NB4 (cell line): ENCODE measurements around the gene ZNF774.

Experiments
- DNase-seq: peaks from one replicate; pipeline ENCODE4 v3.0.0; 2010; ENCODE audit warnings: low read depth
- H3K4me3 ChIP-seq: one replicate; pipeline ENCODE4 v1.5.1; 2011; ENCODE audit warnings: mild to moderate bottlenecking, low read depth, low read length, moderate library complexity
- CTCF ChIP-seq: IDR thresholded peaks from one replicate; pipeline ENCODE4 v1.5.1; 2012; ENCODE audit warnings: low read depth, low read length
- MYC ChIP-seq: IDR thresholded peaks from 2 replicates; pipeline ENCODE4 v1.6.1; 2011; ENCODE audit warnings: low read depth, low read length
- POLR2A ChIP-seq: IDR thresholded peaks from 2 replicates; pipeline ENCODE4 v1.6.1; 2011; ENCODE audit warnings: mild to moderate bottlenecking; ENCODE audit not compliant: insufficient read length; ENCODE audit errors: extremely low read depth
- TF ChIP-seq, protein P1 (sequence below): IDR thresholded peaks from 2 replicates; pipeline ENCODE4 v1.6.1; 2011; ENCODE audit warnings: low read depth, low read length

ZNF774 gene

GRCh38 chr15:90396321-90396720 is 44.2 kb downstream of the ZNF774 start:
- DNase-seq: no peak
- no peak overlapping the region for H3K4me3 ChIP-seq
- TF ChIP-seq MYC: no peak
- TF ChIP-seq, protein P1, sequence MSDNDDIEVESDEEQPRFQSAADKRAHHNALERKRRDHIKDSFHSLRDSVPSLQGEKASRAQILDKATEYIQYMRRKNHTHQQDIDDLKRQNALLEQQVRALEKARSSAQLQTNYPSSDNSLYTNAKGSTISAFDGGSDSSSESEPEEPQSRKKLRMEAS: no peak
- no peak for TF ChIP-seq POLR2A
- no peak for TF ChIP-seq CTCF

- peak; percentile 67 for DNase-seq
- TF ChIP-seq, protein P1: no peak
- TF ChIP-seq MYC (no peak), POLR2A (no peak), CTCF (no peak)
- H3K4me3 ChIP-seq: peak overlapping the region; percentile 48
These were observed 48.1 kb downstream of the ZNF774 start for GRCh38 chr15:90400005-90400758.

GRCh38 chr15:90400759-90401314 is 48.8 kb downstream of the ZNF774 start:
- DNase-seq: peak; percentile 95
- no peak for TF ChIP-seq CTCF
- TF ChIP-seq, protein P1: no peak
- TF ChIP-seq MYC: no peak
- TF ChIP-seq POLR2A: no peak
- peak overlapping the region; percentile 48 for H3K4me3 ChIP-seq

- TF ChIP-seq MYC: no peak
- TF ChIP-seq, protein P1: no peak
- no peak for TF ChIP-seq POLR2A
- TF ChIP-seq CTCF: no peak
- DNase-seq: no peak
- H3K4me3 ChIP-seq: peak overlapping the region; percentile 13
These were observed 49.4 kb downstream of the ZNF774 start for GRCh38 chr15:90401495-90401894.

DNA sequence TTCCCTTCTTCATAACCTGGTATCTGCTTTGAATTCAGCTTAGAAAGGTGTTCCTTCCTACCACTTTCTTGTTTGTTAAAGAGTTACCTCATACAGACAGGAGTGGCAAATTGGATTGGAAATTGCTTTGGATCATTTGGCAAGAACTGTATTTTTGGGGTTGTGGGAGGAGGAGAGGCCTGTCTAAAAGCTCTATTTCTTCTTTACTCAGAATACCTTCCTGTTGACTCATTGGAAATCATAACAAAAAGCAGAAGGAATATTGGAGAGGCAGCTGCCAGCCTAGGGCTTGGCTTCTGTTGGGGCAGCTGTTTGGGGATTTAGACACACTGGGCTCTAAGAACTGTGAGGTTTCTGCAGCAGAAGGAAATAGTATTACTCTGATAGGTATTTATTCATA is 50.1 kb downstream of the ZNF774 start:
- H3K4me3 ChIP-seq: no peak overlapping the region
- DNase-seq: peak; percentile 83
- TF ChIP-seq, protein P1: no peak
- TF ChIP-seq CTCF: no peak
- TF ChIP-seq MYC: no peak
- no peak for TF ChIP-seq POLR2A
